DMS114 treated with DMSO at 0.1 percent for 48 hours (cell line): ENCODE results near the gene DRAP1.

ENCODE experiments used
- DNase-seq: peaks from one replicate; lab custom pipeline; 2025; ENCODE audit not compliant: unreplicated experiment; lab: John Stamatoyannopoulos, UW

The DRAP1 gene, protein sequence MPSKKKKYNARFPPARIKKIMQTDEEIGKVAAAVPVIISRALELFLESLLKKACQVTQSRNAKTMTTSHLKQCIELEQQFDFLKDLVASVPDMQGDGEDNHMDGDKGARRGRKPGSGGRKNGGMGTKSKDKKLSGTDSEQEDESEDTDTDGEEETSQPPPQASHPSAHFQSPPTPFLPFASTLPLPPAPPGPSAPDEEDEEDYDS

GRCh38 chr11:65919141-65919572 is at the start of gene DRAP1:
DRAP1 (plus strand) TSS chr11:65919426; CDS start chr11:65919502, 76 bp downstream.
- DNase-seq: peak; percentile 94

GRCh38 chr11:65869643-65870306 is 49.5 kb upstream of the DRAP1 start:
- DNase-seq: no peak

- no peak for DNase-seq
Measured at GRCh38 chr11:65870307-65870658, 48.9 kb upstream of the DRAP1 start.

DNA sequence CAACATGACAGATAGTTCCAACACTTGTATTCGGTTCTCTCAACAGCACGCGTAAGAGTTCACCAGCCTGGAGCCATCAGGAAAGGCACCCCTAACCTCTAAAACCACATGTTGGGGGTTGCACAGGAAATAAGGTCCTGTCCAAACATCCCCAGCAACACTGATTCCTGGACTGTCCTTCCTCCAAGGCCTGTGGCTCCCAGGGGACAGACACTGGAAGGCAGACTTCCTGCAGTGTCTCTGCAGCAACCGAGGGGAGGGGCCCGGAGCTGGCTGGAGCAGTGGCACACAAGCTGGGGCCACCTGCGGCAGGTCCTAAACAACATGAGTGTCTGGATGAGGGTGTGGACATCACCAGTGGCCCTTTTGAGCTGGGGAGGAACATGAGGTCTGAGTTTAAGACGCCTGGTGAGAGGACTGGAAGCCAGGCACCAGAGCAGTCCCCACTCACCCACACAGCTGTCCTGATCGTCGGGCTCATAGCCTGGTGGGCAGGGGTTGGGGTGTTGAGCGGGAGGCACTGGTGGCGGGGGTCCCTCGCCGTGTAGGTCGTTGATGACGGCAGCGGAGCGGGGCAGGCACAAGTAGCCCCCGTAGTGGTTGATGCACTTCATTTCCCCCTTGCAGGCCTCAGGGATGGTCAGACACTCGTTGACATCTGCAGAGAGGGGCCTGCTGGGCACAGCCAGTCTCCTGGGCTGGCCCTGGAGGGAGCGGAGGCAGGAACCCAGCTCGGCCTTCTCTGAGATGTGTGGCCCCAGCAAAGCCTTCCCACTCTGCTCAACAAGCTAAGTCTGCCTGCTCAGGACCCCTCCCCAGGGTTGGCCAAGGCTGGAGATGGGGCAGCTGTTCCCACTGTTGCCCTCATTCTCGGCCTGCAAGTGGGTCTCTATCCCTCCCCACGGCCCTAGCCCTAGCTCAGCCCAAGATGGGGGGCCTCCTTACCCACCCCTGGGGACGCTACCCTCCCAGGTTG is 48.2 kb upstream of the DRAP1 start:
- no peak for DNase-seq

DNA sequence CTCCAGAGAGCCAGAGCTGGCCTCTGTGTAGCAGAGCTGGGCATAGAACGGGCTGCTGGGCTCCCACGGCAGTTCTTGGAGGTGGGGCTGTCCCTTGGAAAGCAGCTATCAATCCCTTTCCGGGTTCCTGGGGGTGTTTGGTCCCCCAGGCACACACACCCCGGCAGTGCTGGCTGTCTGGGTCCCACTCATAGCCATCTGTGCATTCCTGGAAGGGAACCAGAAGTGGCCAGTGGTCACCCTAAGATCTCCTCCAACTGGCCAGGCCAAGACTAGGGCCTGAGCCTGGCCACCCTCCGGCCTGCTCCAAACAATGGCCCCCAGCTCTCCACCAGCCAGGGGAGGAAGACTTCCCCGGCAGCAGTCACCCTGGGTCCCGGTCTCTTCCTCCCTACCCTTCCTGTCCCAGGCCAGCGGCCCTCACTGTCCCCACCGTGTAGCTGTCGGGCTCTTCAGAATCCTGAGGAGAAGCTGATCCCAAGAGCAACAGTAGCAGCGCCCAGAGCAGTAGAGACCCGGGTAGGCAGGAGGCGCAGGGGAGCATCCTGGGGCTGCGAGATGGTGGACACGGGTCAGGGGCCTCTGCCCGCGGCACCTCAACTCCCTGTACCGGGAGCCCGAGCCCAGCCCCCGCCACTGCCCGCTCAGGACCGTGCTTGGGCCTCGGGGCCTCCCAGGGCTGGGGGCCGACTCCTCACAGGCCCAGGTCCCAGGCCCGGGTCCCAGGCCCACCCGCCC is 47.2 kb upstream of the DRAP1 start:
- no peak for DNase-seq

- DNase-seq: no peak
Measured at GRCh38 chr11:65872586-65873317, 46.5 kb upstream of the DRAP1 start, which contains the start of gene EFEMP2. EFEMP2 (minus strand) TSS chr11:65872800; CDS start chr11:65872354, 446 bp downstream.

DNA sequence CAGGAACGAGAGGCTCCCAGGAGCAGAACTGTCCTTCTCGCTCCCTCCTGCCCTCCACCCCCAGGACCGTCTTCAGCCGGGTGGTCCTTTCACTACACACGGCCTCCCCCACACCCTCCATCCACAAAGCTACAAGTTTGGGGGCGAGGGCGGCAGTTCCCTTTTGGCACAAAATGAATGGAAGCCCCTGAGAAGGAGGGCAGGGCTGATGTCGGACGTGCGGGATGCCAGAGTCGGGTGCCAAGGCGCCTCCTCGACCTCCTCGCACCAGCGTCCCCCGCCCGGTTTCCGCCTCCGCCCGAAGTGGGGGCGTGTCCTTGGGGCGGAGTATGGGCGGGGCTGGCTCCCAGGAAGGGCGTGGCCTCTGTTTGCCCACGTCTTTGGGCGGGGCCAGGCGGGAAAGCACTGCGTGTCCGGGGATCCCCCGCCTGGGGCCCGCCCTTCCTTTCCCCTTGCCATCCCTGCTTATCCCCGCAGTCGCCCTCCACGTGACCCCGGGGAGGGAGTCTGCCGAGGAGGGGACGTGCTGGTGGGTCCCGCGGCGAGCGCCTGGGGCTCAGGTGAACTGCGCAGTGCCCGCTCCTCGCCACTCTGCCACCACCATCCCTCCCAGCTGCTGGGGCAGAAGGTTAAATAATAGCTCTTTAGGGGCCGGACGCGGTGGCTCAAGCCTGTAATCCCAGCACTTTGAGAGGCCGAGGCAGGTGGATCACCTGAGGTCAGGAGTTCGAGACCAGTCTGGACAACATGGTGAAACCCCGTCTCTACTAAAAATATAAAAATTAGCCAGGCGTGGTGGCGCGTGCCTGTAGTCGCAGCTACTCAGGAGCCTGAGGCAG is 45.7 kb upstream of the DRAP1 start:
- DNase-seq: peak; percentile 80

DNA sequence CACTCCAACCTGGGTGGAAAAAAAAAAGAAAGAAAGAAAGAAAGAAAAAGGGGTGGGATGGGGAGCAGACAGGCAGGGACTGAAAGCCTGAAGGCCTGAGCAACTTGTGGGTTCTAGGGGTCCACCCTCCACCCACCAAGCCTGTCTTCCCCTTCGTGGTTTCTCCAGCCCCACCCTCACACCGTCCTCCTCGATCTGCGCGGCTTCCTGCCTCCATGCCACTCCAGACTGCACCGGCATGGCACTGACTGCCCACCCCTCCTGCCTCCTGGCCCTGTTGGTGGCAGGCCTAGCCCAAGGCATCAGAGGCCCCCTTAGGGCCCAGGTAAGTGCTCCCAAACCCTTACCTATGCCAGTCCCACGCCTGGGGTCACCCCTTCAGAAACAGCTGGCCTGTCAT is 39.6 kb upstream of the DRAP1 start, which contains the start of gene CTSW:
Gene CTSW, plus strand, starts transcription at position 221 of the 400 bp plus-strand sequence. Its CDS starts 18 bp downstream, at position 239.
- no peak for DNase-seq

DNA sequence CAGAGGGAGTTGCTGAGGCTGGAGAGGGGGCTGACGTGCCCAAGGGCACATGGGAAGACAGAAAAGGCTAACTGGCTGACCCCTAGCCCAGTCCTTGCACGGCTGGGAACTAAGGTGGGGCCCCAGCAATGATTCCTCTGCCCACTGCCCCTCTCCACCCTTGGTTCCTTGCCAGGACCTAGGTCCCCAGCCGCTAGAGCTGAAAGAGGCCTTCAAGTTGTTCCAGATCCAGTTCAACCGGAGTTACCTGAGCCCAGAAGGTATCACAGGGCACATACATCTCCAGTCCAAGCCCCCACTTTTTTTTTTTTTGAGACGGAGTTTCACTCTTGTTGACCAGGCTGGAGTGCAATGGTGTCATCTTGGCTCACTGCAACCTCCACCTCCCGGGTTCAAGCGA is 39.2 kb upstream of the DRAP1 start:
- no peak for DNase-seq

DNA sequence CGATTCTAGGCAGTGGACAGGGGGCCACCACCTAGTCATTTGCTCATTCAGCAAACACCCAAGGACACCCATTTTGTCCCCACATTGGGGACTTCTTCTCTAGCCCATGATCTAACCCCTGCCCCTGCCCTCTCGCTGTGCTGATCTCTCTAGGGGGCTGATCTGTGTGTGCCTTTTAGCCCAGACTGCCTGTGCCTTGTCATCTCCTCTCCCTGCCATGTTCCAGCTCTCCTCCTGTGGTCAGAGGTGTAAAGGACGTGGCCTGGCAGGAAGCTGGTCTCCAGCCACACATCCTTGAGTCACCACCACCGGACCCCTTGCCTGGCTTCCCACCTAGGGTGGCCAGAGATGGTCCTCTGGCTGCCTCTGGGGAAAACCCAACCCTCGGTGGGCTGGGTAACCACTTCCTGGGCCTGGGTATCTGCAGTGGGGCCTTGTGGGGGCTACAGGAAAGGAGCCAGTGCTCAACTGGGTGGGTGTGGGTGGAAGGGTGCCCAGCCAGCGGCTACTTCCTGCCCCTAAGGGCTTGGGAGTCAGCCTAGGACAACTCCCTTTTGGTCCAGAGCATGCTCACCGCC is 38.3 kb upstream of the DRAP1 start:
- no peak for DNase-seq

- DNase-seq: no peak
Measured at GRCh38 chr11:65882120-65883057, 36.8 kb upstream of the DRAP1 start.

- DNase-seq: no peak
Measured at GRCh38 chr11:65883058-65883761, 36.0 kb upstream of the DRAP1 start.

- no peak for DNase-seq
Measured at GRCh38 chr11:65883786-65884715, 35.2 kb upstream of the DRAP1 start.

- peak; percentile 67 for DNase-seq
Measured at GRCh38 chr11:65884716-65885092, 34.5 kb upstream of the DRAP1 start.

GRCh38 chr11:65885231-65885630 is 34.0 kb upstream of the DRAP1 start:
- no peak for DNase-seq
